CD8-positive, alpha-beta memory T cell (primary cell): ENCODE results near the gene NPAT. TPM values are rescaled to one million over a fixed set of nuclear protein-coding genes. Genes with fewer than 3 reads are reported as not detected.
A peak's percentile ranks its signal among the peaks of the same experiment; 100 is the strongest.

Experiments used
- CTCF ChIA-PET: fragments of 350-600 bp; sonication (Branson Sonifier 250); formaldehyde crosslinking; loops from one replicate; lab custom pipeline; 2021; ENCODE audit warnings: antibody characterized with exemption; lab: Charles Lee
- POLR2A ChIA-PET: fragments of 350-600 bp; sonication (Branson Sonifier 250); formaldehyde crosslinking; loops from one replicate; lab custom pipeline; 2021; ENCODE audit warnings: antibody characterized with exemption; lab: Charles Lee
- DNase-seq, 5 donors: peaks; one replicate each; pipeline versions ENCODE4 v3.0.0 to v3.0.0-alpha.2; 2020 to 2022; ENCODE audit warnings: mixed read lengths in 1 of 5
- H3K27ac ChIP-seq: one replicate; pipeline ENCODE4 v1.7.0; 2013; ENCODE audit warnings: low read depth, mild to moderate bottlenecking, low read length, moderate library complexity
- H3K27me3 ChIP-seq: 2 replicates; pipeline ENCODE4 v1.7.0; 2013; ENCODE audit warnings: low read length, mild to moderate bottlenecking; ENCODE audit not compliant: insufficient read depth, poor library complexity, severe bottlenecking
- H3K36me3 ChIP-seq: 2 replicates; pipeline ENCODE4 v1.7.0; 2013; ENCODE audit warnings: mild to moderate bottlenecking, low read length, moderate library complexity; ENCODE audit not compliant: insufficient read depth
- H3K4me1 ChIP-seq: 2 replicates; pipeline ENCODE4 v1.7.0; 2013; ENCODE audit warnings: mild to moderate bottlenecking, low read length, moderate library complexity; ENCODE audit not compliant: insufficient read depth
- H3K4me3 ChIP-seq: 2 replicates; pipeline ENCODE4 v1.7.0; 2013; ENCODE audit warnings: mild to moderate bottlenecking, low read length
- H3K9me3 ChIP-seq: 2 replicates; pipeline ENCODE4 v1.7.0; 2013; ENCODE audit warnings: mild to moderate bottlenecking, low read length
- H3K27ac Mint-ChIP-seq, 8 donors: one replicate each; pipeline ENCODE4 v1.8.0; 2020 to 2021; ENCODE audit warnings: mixed read lengths in 8 of 8, mild to moderate bottlenecking in 6 of 8, inconsistent platforms in 3 of 8, moderate library complexity in 3 of 8
- H3K27me3 Mint-ChIP-seq, 2 donors: one replicate each; pipeline ENCODE4 v1.8.0; 2020 to 2021; ENCODE audit warnings: mixed read lengths in 2 of 2, mild to moderate bottlenecking in 1 of 2, moderate library complexity in 1 of 2
- H3K36me3 Mint-ChIP-seq, 3 donors: one replicate each; pipeline ENCODE4 v1.8.0; 2020 to 2021; ENCODE audit warnings: mixed read lengths in 3 of 3, inconsistent platforms in 1 of 3, mild to moderate bottlenecking in 1 of 3
- H3K4me1 Mint-ChIP-seq, 3 donors: one replicate each; pipeline ENCODE4 v1.8.0; 2020 to 2021; ENCODE audit warnings: mixed read lengths in 3 of 3, inconsistent platforms in 1 of 3, mild to moderate bottlenecking in 1 of 3
- H3K4me3 Mint-ChIP-seq, 7 donors: one replicate each; pipeline ENCODE4 v1.8.0; 2020 to 2021; ENCODE audit warnings: mixed read lengths in 7 of 7, mild to moderate bottlenecking in 6 of 7, moderate library complexity in 4 of 7, inconsistent platforms in 2 of 7
- H3K9me3 Mint-ChIP-seq, 5 donors: one replicate each; pipeline ENCODE4 v1.8.0; 2020 to 2022; ENCODE audit warnings: mixed read lengths in 5 of 5, mild to moderate bottlenecking in 3 of 5, moderate library complexity in 2 of 5, inconsistent platforms in 1 of 5
- polyA plus RNA-seq: library from polyadenylated mRNA; unstranded; fragments of 300-500 nt; fragmentation: Illumina TruSeq; gene quantifications from one replicate; pipeline ENCODE4 v1.2.3, GENCODE V29; 2021
- total RNA-seq, 2 experiments: library from RNA; stranded (reverse); gene quantifications; one replicate each; pipeline ENCODE4 v1.2.3, GENCODE V29; 2021

Gene NPAT
- 10 to 100 TPM; 38.9 to 39.7 TPM for total RNA-seq
- 39.6 TPM for polyA plus RNA-seq

GRCh38 chr11:108222574-108223347 lies at the start of gene NPAT, which contains the start of gene ATM:
Gene NPAT, minus strand, starts transcription at chr11:108222638. Its CDS starts 102 bp downstream, at chr11:108222536.
Gene ATM, plus strand, starts transcription at chr11:108223067. Its CDS starts 4,558 bp downstream, at chr11:108227625.
- Mint-ChIP-seq H3K4me3 (no peak within 1 kb of the TSS), H3K9me3 (no peaks in the 10 kb centered on the region), H3K4me1 (peaks cover 47 to 65% (median 64%) of the 10 kb centered on the region in 3 donors), H3K27me3 (no peaks in the 10 kb centered on the region), H3K27ac (no peak within 1 kb of the TSS), H3K36me3 (peaks cover 0 to 63% (median 9%) of the 10 kb centered on the region in 3 donors)
- no peaks in the 10 kb centered on the region for H3K36me3 ChIP-seq
- peak within 1 kb of the TSS; percentile 100 for H3K27ac ChIP-seq
- DNase-seq, result peak; percentile 98 to 100 (median 99)
- H3K4me1 ChIP-seq, result peaks cover 32% of the 10 kb centered on the region
- H3K9me3 ChIP-seq, result no peaks in the 10 kb centered on the region
- ChIA-PET CTCF (interaction anchor here (0.6 to 7.3 kb wide), 8 partner anchors 13 to 67 kb away, joined by 3 to 160 read pairs (median 5); no protein-coding TSS in a partner anchor), POLR2A (interaction anchor here (0.6 to 5.6 kb wide), 12 partner anchors 10 to 370 kb away, joined by 3 to 163 read pairs (median 3); partner anchors contain the start of gene EXPH5)
- peak within 1 kb of the TSS; percentile 97 for H3K4me3 ChIP-seq
- no peaks in the 10 kb centered on the region for H3K27me3 ChIP-seq

- Histone ChIP-seq H3K9me3 (no peaks in the 10 kb centered on the region), H3K27me3 (no peaks in the 10 kb centered on the region), H3K4me1 (no peaks in the 10 kb centered on the region), H3K27ac (no peak overlapping the region), H3K4me3 (no peak overlapping the region), H3K36me3 (peaks cover 26% of the 10 kb centered on the region)
- H3K36me3 Mint-ChIP-seq, result peaks cover 23 to 67% (median 33%) of the 10 kb centered on the region in 3 donors
- POLR2A ChIA-PET, result no interaction called here
- H3K27ac Mint-ChIP-seq, result peak overlapping the region in 7 of 8 donors; percentile 2 to 84 (median 66)
- no peak overlapping the region for H3K4me3 Mint-ChIP-seq
- peaks cover 0 to 7% (median 0%) of the 10 kb centered on the region in 5 donors for H3K9me3 Mint-ChIP-seq
- no peak for DNase-seq
- H3K4me1 Mint-ChIP-seq, result peaks cover 17 to 34% (median 25%) of the 10 kb centered on the region in 3 donors
- H3K27me3 Mint-ChIP-seq, result no peaks in the 10 kb centered on the region
- CTCF ChIA-PET, result no interaction called here
Observed at GRCh38 chr11:108269583-108269982, 47.1 kb upstream of the NPAT start.

GRCh38 chr11:108253176-108253575 lies 30.7 kb upstream of the NPAT start:
- H3K4me1 Mint-ChIP-seq, result peaks cover 37 to 66% (median 59%) of the 10 kb centered on the region in 3 donors
- ChIA-PET POLR2A (interaction anchor here (1.2 to 4.0 kb wide), 2 partner anchors 14 to 31 kb away, joined by 3 to 18 read pairs; partner anchors contain the start of genes ATM and NPAT), CTCF (interaction anchor here (0.7 to 1.5 kb wide), 3 partner anchors 19 to 28 kb away, joined by 3 read pairs; no protein-coding TSS in a partner anchor)
- peaks cover 28 to 89% (median 39%) of the 10 kb centered on the region in 3 donors for H3K36me3 Mint-ChIP-seq
- Histone ChIP-seq H3K4me3 (no peak overlapping the region), H3K9me3 (no peaks in the 10 kb centered on the region), H3K27me3 (no peaks in the 10 kb centered on the region), H3K27ac (no peak overlapping the region), H3K36me3 (peaks cover 52% of the 10 kb centered on the region), H3K4me1 (peaks cover 26% of the 10 kb centered on the region)
- no peaks in the 10 kb centered on the region for H3K27me3 Mint-ChIP-seq
- H3K27ac Mint-ChIP-seq, result peak overlapping the region in 2 of 8 donors; percentile 18 to 66
- no peak for DNase-seq
- H3K9me3 Mint-ChIP-seq, result no peaks in the 10 kb centered on the region
- H3K4me3 Mint-ChIP-seq, result no peak overlapping the region

GRCh38 chr11:108246885-108247284 lies 24.4 kb upstream of the NPAT start:
- no peaks in the 10 kb centered on the region for H3K27me3 ChIP-seq
- Mint-ChIP-seq H3K4me1 (peaks cover 58 to 79% (median 78%) of the 10 kb centered on the region in 3 donors), H3K27me3 (no peaks in the 10 kb centered on the region), H3K27ac (peak overlapping the region; percentile 50 to 95 (median 82)), H3K9me3 (no peaks in the 10 kb centered on the region), H3K36me3 (peaks cover 27 to 74% (median 36%) of the 10 kb centered on the region in 3 donors), H3K4me3 (peak overlapping the region in 2 of 7 donors; percentile 15 to 37)
- H3K27ac ChIP-seq, result no peak overlapping the region
- no peaks in the 10 kb centered on the region for H3K9me3 ChIP-seq
- peaks cover 74% of the 10 kb centered on the region for H3K4me1 ChIP-seq
- CTCF ChIA-PET, result interaction anchor here (1.8 kb wide), 1 partner anchor 43 kb away, joined by 3 read pairs; no protein-coding TSS in a partner anchor
- POLR2A ChIA-PET, result interaction anchor here (1.0 to 2.3 kb wide), 3 partner anchors 10 to 25 kb away, joined by 4 to 14 read pairs (median 5); partner anchors contain the start of gene NPAT
- DNase-seq, result no peak
- H3K4me3 ChIP-seq, result no peak overlapping the region
- H3K36me3 ChIP-seq, result peaks cover 29% of the 10 kb centered on the region

- Histone ChIP-seq H3K27ac (no peak overlapping the region), H3K36me3 (peaks cover 23% of the 10 kb centered on the region)
Observed at GRCh38 chr11:108246308-108246707, 23.9 kb upstream of the NPAT start.

GRCh38 chr11:108242422-108242821 lies 20.0 kb upstream of the NPAT start:
- Mint-ChIP-seq H3K36me3 (peaks cover 13 to 62% (median 26%) of the 10 kb centered on the region in 3 donors), H3K4me1 (peaks cover 75 to 88% (median 85%) of the 10 kb centered on the region in 3 donors), H3K9me3 (no peaks in the 10 kb centered on the region), H3K4me3 (peak overlapping the region; percentile 7 to 68 (median 56)), H3K27me3 (no peaks in the 10 kb centered on the region), H3K27ac (peak overlapping the region; percentile 65 to 95 (median 90))
- ChIA-PET POLR2A (interaction anchor here (1.4 to 7.3 kb wide), 2 partner anchors 18 to 20 kb away, joined by 3 to 163 read pairs; partner anchors contain the start of genes ATM and NPAT), CTCF (interaction anchor here (12.9 kb wide), 1 partner anchor 19 kb away, joined by 160 read pairs; the partner anchor contains the start of genes ATM and NPAT)
- no peak overlapping the region for H3K27ac ChIP-seq
- DNase-seq, result no peak
- peaks cover 95% of the 10 kb centered on the region for H3K4me1 ChIP-seq
- no peak overlapping the region for H3K4me3 ChIP-seq
- H3K36me3 ChIP-seq, result peaks cover 13% of the 10 kb centered on the region
- H3K27me3 ChIP-seq, result no peaks in the 10 kb centered on the region
- no peaks in the 10 kb centered on the region for H3K9me3 ChIP-seq

More at GRCh38 chr11:108246308-108246707, 23.9 kb upstream of the NPAT start:
- Mint-ChIP-seq H3K9me3 (no peaks in the 10 kb centered on the region), H3K27me3 (no peaks in the 10 kb centered on the region), H3K4me1 (peaks cover 61 to 81% (median 78%) of the 10 kb centered on the region in 3 donors), H3K4me3 (no peak overlapping the region), H3K27ac (peak overlapping the region; percentile 30 to 95 (median 86)), H3K36me3 (peaks cover 23 to 72% (median 32%) of the 10 kb centered on the region in 3 donors)
- ChIA-PET CTCF (interaction anchor here (1.8 kb wide), 1 partner anchor 44 kb away, joined by 3 read pairs; no protein-coding TSS in a partner anchor), POLR2A (interaction anchor here (0.7 to 2.3 kb wide), 3 partner anchors 9 to 29 kb away, joined by 5 to 14 read pairs (median 5); partner anchors contain the start of gene NPAT)
- no peaks in the 10 kb centered on the region for H3K27me3 ChIP-seq
- no peaks in the 10 kb centered on the region for H3K9me3 ChIP-seq
- no peak for DNase-seq
- peaks cover 77% of the 10 kb centered on the region for H3K4me1 ChIP-seq
- H3K4me3 ChIP-seq, result no peak overlapping the region

- Histone ChIP-seq H3K36me3 (peaks cover 13% of the 10 kb centered on the region), H3K27me3 (no peaks in the 10 kb centered on the region), H3K4me3 (peak overlapping the region; percentile 18), H3K4me1 (peaks cover 95% of the 10 kb centered on the region), H3K27ac (no peak overlapping the region), H3K9me3 (no peaks in the 10 kb centered on the region)
- CTCF ChIA-PET, result interaction anchor here (1.5 to 12.9 kb wide), 2 partner anchors 10 to 18 kb away, joined by 3 to 160 read pairs; partner anchors contain the start of genes ATM and NPAT
- peaks cover 76 to 89% (median 88%) of the 10 kb centered on the region in 3 donors for H3K4me1 Mint-ChIP-seq
- H3K27ac Mint-ChIP-seq, result peak overlapping the region; percentile 74 to 98 (median 91)
- peak in 1 of 5 donors; percentile 56 for DNase-seq
- no peaks in the 10 kb centered on the region for H3K27me3 Mint-ChIP-seq
- no peaks in the 10 kb centered on the region for H3K9me3 Mint-ChIP-seq
- peak overlapping the region in 6 of 7 donors; percentile 41 to 81 (median 60) for H3K4me3 Mint-ChIP-seq
- H3K36me3 Mint-ChIP-seq, result peaks cover 13 to 54% (median 23%) of the 10 kb centered on the region in 3 donors
- POLR2A ChIA-PET, result interaction anchor here (7.3 kb wide), 1 partner anchor 17 kb away, joined by 163 read pairs; the partner anchor contains the start of genes ATM and NPAT
Observed at GRCh38 chr11:108241330-108242037, 19.0 kb upstream of the NPAT start.
